ENCODE results near the gene GDAP2.
A peak's percentile ranks its signal among the peaks of the same experiment; 100 is the strongest.
"Not testable (repeated sequence)": the region's sequence is repeated elsewhere in the genome, so short reads cannot be mapped to it uniquely, and the experiment has no call there.

GDAP2 gene

DNA sequence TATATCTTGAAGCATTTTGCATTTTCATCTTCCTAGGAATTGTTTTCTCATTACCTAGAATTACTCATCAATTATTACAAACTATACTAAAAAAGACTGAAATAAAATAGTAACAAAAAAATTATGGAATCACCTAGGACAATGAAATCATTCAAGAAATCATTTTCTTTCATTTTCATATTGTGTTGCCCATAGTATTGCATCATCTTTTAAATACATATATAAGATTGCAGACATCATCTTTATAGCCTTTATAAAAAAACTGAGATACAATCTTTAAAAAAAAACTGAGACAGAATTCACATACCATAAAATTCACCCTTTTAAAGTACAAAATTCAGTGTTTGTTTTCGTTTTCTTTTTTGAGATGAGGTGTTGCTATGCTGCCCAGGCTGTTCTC, 29.6 kb downstream of the GDAP2 start:
- no peak for DNase-seq

- no peak for DNase-seq
Observed at GRCh38 chr1:117897551-117897950, 31.9 kb downstream of the GDAP2 start.

DNA sequence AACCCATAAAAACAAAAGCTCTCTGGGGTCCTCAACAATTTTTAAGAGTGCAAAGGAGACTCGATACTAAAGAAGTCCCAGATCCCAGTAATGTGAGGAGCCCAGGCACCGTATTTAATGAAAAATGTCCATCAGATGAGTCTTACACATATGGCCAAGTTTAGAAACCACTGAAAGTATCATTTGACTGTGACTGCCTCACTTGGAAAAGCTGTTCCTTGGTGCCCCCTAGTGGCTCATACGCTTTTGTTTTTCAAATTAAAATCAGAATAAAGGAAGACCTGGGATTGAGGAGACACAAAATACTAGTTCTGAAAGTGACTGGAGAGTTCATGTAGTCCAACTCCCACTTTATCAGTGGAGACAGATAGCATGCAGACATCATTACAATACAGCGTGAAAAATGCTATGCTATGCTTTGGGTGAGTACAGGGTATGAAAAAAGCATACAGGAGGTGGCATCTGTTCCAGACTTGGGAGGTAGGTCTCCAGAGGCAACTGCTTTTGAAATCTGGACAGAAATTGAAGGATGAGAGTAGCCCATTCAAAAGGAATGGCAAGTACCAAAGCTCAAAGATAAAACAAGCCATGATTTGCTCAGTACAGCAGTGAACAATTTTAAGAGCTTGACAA, 33.8 kb downstream of the GDAP2 start:
- peak; percentile 4 for DNase-seq

GRCh38 chr1:117894078-117894477, 35.3 kb downstream of the GDAP2 start:
- DNase-seq = no peak

GRCh38 chr1:117892512-117892911, 36.9 kb downstream of the GDAP2 start:
- no peak for DNase-seq

- DNase-seq = no peak
Observed at GRCh38 chr1:117890452-117890851, 39.0 kb downstream of the GDAP2 start.

DNA sequence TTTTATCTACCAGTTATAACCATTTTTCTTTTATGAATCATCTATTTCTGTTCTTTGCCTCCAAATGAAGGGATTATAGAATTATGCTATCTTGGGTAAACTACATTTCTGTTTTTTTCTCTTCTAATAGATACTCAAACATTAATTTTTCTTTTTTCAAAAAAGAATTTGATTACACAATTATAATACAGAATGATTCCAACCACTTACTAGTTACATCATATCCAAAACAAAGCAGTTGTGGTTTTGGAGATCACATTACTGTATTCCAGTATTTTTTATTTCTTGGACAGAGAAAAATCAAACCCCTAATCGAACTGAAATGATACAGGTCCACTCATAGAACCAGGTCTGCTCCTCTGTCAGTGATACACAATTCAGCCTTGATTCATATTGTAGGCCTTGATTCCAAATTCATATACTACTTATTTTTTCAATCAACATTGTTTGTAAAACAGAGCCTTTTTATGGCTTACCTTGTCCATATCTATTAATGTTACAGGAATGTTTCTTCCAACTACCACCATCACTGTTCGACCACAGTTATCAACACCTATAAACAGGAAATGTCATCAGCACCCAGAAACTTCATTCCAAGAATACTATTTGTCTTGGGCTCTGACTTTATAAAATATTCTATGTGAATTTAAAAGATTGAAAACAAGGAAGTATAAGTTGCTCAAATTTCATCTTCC, 43.2 kb downstream of the GDAP2 start:
- no peak for DNase-seq

DNA sequence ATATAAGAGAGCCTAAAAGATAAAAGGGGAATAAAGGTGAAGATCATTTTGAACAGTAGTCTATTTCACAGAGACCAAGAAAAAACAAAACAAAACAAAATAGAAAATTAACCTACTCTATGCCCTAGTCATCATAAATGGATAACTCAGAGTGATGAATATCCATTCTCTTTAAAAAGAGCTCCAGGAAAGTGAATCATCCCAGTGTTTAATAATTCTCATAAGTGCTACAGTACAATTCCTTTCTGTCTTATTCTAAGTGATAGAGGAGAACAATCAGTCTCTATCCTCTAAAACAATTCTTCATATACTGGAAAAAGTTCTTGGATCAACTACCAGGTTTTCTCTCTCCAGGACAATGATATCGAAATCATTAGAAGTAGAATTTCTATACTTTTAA, 45.8 kb downstream of the GDAP2 start:
- no peak for DNase-seq

GRCh38 chr1:117879284-117879683, 50.1 kb downstream of the GDAP2 start:
- DNase-seq = no peak

DNA sequence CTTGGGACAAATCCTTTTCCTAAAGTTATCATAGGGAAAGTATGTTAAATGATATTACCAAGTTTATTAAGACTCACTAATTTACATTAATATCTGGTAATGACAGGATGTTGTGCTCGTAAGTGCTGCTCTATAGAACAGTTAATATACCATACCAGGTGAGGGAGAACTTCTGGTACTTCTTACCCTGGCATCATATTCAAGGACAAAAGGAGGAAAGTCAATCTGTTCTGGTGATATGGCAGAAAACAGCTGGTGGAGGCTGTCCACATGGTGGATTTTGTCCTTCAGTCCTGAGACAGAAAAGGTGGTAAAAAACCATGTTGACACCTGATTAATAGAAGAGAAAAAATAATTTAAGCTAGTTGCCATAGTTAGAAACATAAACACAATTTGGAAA, 51.6 kb downstream of the GDAP2 start:
- DNase-seq = no peak

- no peak for DNase-seq
Observed at GRCh38 chr1:117871013-117871412, 58.4 kb downstream of the GDAP2 start.

GRCh38 chr1:117861694-117862093, 67.7 kb downstream of the GDAP2 start:
- no peak for DNase-seq

DNA sequence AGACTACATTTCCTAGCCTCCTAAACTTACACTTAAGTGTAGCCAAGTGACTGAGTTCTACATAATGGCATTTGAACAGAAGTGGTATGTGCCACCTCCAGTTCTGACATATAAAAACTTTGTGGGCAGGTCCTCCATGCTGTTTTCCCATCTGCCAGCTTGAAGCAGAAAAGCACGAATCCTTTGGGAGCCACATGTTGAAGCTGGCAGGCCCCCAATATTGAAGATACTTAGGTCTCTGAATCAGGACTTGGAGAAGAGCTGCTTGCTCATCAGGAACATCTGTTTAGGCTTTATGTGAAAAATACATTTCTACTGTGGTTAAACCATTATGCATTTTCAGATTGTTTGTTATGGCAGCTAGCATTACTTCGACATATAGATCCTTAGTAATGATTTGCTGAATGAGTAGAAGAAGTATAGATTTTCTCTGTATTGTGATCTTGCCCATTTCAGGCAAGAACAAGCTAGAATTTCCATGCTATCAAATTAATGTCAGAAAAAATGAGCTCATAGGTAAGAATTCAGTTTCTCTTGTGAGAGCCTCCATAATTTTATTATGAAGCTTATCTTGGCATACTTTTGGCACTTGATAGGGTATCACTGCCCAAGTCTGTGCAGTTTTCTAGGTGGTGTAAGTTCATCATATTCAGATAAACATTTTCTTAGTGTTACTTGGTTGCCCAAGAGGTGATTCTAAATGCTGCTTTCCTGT, 68.4 kb downstream of the GDAP2 start:
- DNase-seq = no peak

DNA sequence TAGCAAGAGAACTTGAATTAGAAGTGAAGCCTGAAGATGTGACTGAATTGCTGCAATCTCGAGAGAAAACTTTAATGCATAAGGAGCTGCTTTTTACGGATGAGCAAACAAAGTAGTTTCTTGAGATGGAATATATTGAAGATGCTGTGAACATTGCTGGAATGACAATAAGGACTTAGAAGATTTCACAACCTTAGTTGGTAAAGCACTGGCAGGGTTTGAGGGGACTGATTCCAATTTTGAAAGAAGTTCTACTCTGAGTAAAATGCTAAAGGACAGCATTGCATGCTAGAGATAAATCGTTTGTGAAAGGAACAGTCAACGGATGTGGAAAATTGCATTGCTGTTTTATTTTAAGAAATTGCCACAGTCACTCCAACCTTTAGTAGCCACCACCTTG, 69.5 kb downstream of the GDAP2 start:
- DNase-seq = no peak

DNA sequence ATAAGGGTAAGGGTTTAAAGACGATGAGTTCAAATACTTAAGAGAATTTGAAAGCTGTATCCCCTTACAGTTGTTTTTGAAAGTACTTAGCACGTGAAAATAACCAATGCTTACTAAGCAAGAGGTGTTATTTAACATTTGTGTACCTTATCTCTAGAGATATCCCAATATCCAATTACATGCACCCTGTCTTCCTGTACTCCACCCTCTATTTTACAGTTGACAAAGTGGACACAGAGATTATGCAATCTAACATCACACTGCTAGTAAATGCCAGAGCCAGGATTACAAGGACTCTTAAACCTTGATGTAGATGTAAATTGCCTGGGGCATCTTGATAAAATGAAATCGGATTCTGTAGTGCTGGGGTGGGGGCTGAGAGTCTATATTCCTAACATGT, 72.0 kb downstream of the GDAP2 start:
- no peak for DNase-seq

- DNase-seq = no peak
Observed at GRCh38 chr1:117852853-117853553, 76.4 kb downstream of the GDAP2 start.

DNA sequence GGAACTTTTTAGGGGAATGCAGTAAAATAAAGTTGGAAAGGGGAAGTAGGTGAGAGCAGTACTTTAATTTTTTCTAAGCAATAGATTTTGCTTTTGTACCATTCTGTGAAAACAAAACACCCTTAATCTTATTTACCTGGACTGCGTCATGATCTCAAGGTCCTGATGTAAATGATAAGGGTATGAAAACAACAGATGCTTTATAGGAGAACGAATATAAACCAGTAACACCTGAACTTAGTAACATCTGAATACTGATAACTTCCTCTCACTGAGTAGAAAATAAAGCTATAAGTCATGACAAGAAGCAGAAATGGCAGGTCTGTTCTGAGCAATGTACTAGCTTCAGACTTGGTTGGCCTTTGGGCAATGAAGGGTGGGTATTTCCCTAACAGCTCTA, 77.7 kb downstream of the GDAP2 start:
- DNase-seq = no peak

GRCh38 chr1:117846674-117847425, 82.6 kb downstream of the GDAP2 start:
- no peak for DNase-seq

DNA sequence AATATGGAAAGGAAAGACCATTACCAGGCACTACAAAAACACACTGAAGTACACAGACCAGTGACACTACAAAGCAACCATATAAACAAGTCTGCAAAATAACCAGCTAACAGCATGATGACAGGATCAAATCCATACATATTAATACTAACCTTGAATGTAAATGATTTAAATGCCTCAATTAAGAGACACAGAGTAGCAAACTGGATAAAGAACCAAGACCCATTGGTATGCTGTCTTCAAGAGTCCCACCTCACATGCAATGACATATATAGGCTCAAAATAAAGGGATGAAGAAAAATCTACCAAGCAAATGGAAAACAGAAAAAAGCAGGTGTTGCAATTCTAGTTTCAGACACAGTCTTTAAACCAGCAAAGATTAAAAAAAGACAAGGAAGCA, 84.9 kb downstream of the GDAP2 start:
- not testable (repeated sequence) for DNase-seq

GRCh38 chr1:117843791-117844190, 85.6 kb downstream of the GDAP2 start:
- DNase-seq = no peak

- no peak for DNase-seq
Observed at GRCh38 chr1:117842408-117843170, 86.8 kb downstream of the GDAP2 start.

GRCh38 chr1:117841117-117841650, 88.2 kb downstream of the GDAP2 start:
- no peak for DNase-seq

All from KG1 (cell line).